Lung (tissue), 12 donors: ENCODE results near the gene CSF2RB. TPM values are rescaled to one million over a fixed set of nuclear protein-coding genes. Genes with fewer than 3 reads are reported as not detected.

ENCODE experiments used
- ATAC-seq: fragments of 200-7000 bp; cut with Tn5 transposase; one replicate; pipeline ENCODE4 v1.9.1; 2020; ENCODE audit warnings: moderate number of reproducible peaks; ENCODE audit not compliant: insufficient read depth, low FRiP score
- DNase-seq, 3 donors: peaks; one replicate each; pipeline ENCODE4 v3.0.0-alpha.2; 2013 to 2017
- H3K27ac ChIP-seq, 2 donors: one replicate each; pipeline ENCODE4 v1.5.1; 2013; ENCODE audit warnings: mild to moderate bottlenecking in 2 of 2, moderate library complexity in 2 of 2, control low read depth in 1 of 2, inconsistent platforms in 1 of 2, low read depth in 1 of 2, low read length in 1 of 2
- H3K27me3 ChIP-seq, 3 donors: one replicate each; pipeline ENCODE4 v1.5.1; 2013; ENCODE audit warnings: low read length in 2 of 3; ENCODE audit not compliant: control insufficient read depth in 3 of 3, insufficient read depth in 3 of 3
- H3K36me3 ChIP-seq, 4 donors: one replicate each; pipeline ENCODE4 v1.5.1; 2013; ENCODE audit warnings: low read length in 4 of 4, mild to moderate bottlenecking in 1 of 4, moderate library complexity in 1 of 4; ENCODE audit not compliant: control insufficient read depth in 4 of 4, insufficient read depth in 4 of 4
- H3K4me1 ChIP-seq, 5 donors: one replicate each; pipeline ENCODE4 v1.5.1; 2013; ENCODE audit warnings: low read length in 5 of 5, mild to moderate bottlenecking in 2 of 5, moderate library complexity in 1 of 5; ENCODE audit not compliant: control insufficient read depth in 5 of 5, insufficient read depth in 5 of 5
- H3K4me3 ChIP-seq: one replicate; pipeline ENCODE4 v1.5.1; 2013; ENCODE audit warnings: mild to moderate bottlenecking, control low read depth, moderate library complexity
- H3K9ac ChIP-seq, 2 donors: one replicate each; pipeline ENCODE4 v1.5.1; 2013; ENCODE audit warnings: low read length in 2 of 2, control low read depth in 1 of 2; ENCODE audit not compliant: insufficient read depth in 1 of 2
- H3K9me3 ChIP-seq, 4 donors: one replicate each; pipeline ENCODE4 v1.5.1; 2013; ENCODE audit warnings: low read length in 3 of 4, mild to moderate bottlenecking in 1 of 4, moderate library complexity in 1 of 4; ENCODE audit not compliant: control insufficient read depth in 4 of 4, insufficient read depth in 3 of 4
- CTCF ChIP-seq: IDR thresholded peaks from 2 replicates; pipeline ENCODE4 v1.5.1; 2012; ENCODE audit warnings: mild to moderate bottlenecking; ENCODE audit errors: control extremely low read depth, extremely low read depth
- WGBS, 2 donors: extraction: QIAGEN DNeasy Blood & Tissue Kit; methylation state at CpG; one replicate each; pipeline ENCODE4 v1.1.7; 2013; 5-methylcytosine and 5-hydroxymethylcytosine counted together
- polyA plus RNA-seq, 2 donors: library from polyadenylated mRNA; stranded (reverse); fragments of 200-250 nt; gene quantifications; one replicate each; pipeline ENCODE4 v1.2.1, GENCODE V29; 2013
- total RNA-seq, 2 donors: library from RNA; depleted of rRNA in 1 of 2; stranded (reverse); fragments of >200 nt in 1 of 2; gene quantifications; one replicate each; pipeline ENCODE4 v1.2.1, GENCODE V29; 2014 to 2021
- donor health status: control.
- donor health status: control.
- donor health status: Bipolar disorder and iron deficiency.
- donor health status: healthy.
- donor health status: DM: yes; HTN: yes; CAD: no.

CSF2RB gene
- total and polyA plus RNA-seq, 4 donors = 6.6 to 72.8 (median 20.6) TPM

- Histone ChIP-seq H3K36me3 (peaks cover 0 to 1% (median 0%) of the 10 kb centered on the region in 4 donors), H3K27ac (no peak overlapping the region), H3K9me3 (no peaks in the 10 kb centered on the region), H3K4me1 (peaks cover 0 to 9% (median 2%) of the 10 kb centered on the region in 5 donors), H3K27me3 (peaks cover 0 to 6% (median 0%) of the 10 kb centered on the region in 3 donors), H3K4me3 (no peak overlapping the region), H3K9ac (no peak overlapping the region)
- 88 to 92% methylated on average over 6 of the region's 6 CpGs for WGBS, 2 donors
- no peak for TF ChIP-seq CTCF
- ATAC-seq = no peak
- no peak for DNase-seq
Measured at GRCh38 chr22:36875741-36876140, 37.7 kb upstream of the CSF2RB start.

GRCh38 chr22:36879775-36880174 lies 33.7 kb upstream of the CSF2RB start:
- H3K27me3 ChIP-seq = peaks cover 0 to 10% (median 0%) of the 10 kb centered on the region in 3 donors
- H3K27ac ChIP-seq = no peak overlapping the region
- TF ChIP-seq CTCF = no peak
- peaks cover 0 to 1% (median 0%) of the 10 kb centered on the region in 4 donors for H3K36me3 ChIP-seq
- H3K9ac ChIP-seq = no peak overlapping the region
- whole genome bisulfite sequencing, 2 donors = 73 to 82% methylated on average over 7 of the region's 7 CpGs
- ATAC-seq = no peak
- peaks cover 0 to 3% (median 0%) of the 10 kb centered on the region in 4 donors for H3K9me3 ChIP-seq
- H3K4me3 ChIP-seq = no peak overlapping the region
- no peak for DNase-seq
- H3K4me1 ChIP-seq = no peaks in the 10 kb centered on the region

- no peak for TF ChIP-seq CTCF
- 32 to 64% methylated on average over 1 of the region's 1 CpG for WGBS, 2 donors
- no peak for DNase-seq
- Histone ChIP-seq H3K4me3 (no peak overlapping the region), H3K36me3 (no peaks in the 10 kb centered on the region), H3K9me3 (peaks cover 0 to 3% (median 0%) of the 10 kb centered on the region in 4 donors), H3K4me1 (no peaks in the 10 kb centered on the region), H3K27ac (no peak overlapping the region), H3K9ac (no peak overlapping the region), H3K27me3 (peaks cover 0 to 10% (median 0%) of the 10 kb centered on the region in 3 donors)
- ATAC-seq = no peak
Measured at GRCh38 chr22:36881504-36882245, 31.8 kb upstream of the CSF2RB start.
